ACHN (cell line): ENCODE data around the gene SLC35B3.
"Not testable (repeated sequence)": the region's sequence is repeated elsewhere in the genome, so short reads cannot be mapped to it uniquely, and the experiment has no call there.

Experiments used
- DNase-seq: peaks from one replicate; pipeline ENCODE4 v3.0.0-alpha.2; 2015
- in situ Hi-C: cut with HindIII; loops from 2 replicates; pipeline ENCODE4 v1.10.0; 2017; ENCODE audit warnings: low sequenced_read_pairs, low pct_ligation_motif_present, low pct_unique_long_range_greater_than_20kb

Gene SLC35B3

DNA sequence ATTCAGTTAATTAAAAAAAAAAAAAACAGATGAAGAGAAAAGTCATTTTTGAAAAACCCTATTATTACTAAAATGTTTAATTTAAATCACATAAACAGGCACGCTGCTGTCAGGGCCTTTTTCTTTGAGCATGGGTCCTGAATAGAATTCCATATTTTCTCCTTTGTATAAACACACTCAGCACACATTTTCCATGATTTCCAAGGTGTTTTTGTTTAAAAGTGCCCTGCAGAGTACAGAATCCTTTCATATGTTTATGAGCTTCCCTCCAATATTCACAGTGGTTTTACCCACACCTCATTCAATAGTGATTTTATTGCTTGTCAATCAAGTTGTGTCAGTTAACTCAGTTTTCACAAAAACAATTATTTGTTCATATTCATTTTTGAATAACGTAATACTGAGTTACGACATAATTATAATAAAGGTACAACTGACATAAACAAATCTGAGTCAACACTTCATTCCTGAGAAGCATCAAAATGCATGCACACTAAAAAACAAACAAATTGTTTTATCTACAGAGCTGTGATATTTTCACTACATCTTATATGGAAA lies 15.2 kb downstream of the SLC35B3 start:
- in situ Hi-C loops = no loop called here
- DNase-seq = no peak

- in situ Hi-C loops = no loop called here
- DNase-seq = no peak
These were observed 19.4 kb downstream of the SLC35B3 start for GRCh38 chr6:8415913-8416312.

DNA sequence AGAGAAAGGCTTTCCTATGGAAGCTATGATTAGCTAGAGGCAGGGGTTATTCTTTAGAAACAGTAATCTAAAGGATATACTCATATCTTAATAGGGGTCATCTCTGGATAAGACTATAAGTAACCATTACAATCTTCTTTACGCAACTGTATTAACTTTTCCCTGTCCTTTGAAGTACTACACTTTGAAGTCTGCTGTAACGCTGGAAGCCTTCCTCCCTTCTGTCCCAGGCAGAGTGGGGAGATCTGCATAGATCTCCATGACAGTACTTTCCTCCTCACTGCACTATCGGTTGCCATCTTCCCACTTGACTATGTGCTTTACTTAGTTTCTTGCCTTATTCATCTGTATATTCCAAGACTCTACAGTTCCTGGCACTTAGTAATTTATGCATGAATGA lies 20.1 kb downstream of the SLC35B3 start:
- in situ Hi-C loops = no loop called here

DNA sequence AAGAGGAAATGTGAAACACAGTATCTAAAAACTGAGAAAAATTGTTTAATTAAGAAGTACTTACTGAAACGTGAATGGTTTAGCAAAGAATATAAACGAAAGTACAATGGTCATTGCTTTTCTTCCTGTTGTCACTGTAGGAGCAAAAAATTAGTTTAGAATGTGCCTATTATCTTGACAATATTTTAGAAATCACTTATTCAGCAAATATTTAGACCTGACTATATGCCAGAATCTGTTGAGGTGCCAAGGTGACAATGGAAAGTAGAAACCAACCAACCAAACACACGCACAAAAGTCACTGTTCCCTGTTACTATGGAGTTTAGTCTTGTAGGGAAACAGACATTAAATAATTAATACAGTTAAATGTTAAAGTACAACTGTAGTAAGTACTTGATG lies 20.5 kb downstream of the SLC35B3 start:
- DNase-seq = no peak
- in situ Hi-C loops = no loop called here

More for the DNA sequence above, 20.1 kb downstream of the SLC35B3 start:
- no peak for DNase-seq

GRCh38 chr6:8405946-8406345 lies 29.4 kb downstream of the SLC35B3 start:
- in situ Hi-C loops, DNase-seq: not testable (repeated sequence)

DNA sequence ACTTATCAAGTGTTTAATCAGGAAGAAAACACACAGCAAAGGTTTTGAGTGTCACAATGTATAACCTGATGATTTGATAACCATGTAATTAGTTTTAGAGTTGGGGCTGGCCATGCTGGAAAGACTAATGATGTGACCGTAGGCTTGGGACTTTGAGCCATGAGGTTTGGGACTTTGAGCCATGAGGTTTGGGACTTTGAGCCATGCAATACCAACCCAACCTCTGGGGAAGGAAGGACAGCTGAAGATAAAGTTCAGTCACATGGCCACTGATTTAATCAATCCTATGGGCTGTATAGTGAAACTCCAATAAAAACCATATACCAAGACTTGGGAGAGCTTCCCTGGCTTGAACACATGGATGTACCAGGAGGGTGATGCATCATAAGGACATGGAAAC lies 32.8 kb downstream of the SLC35B3 start:
- DNase-seq = no peak

GRCh38 chr6:8400663-8401062 lies 34.7 kb downstream of the SLC35B3 start:
- no peak for DNase-seq
- in situ Hi-C loops = no loop called here

More for the DNA sequence above, 32.8 kb downstream of the SLC35B3 start:
- in situ Hi-C loops = no loop called here

DNA sequence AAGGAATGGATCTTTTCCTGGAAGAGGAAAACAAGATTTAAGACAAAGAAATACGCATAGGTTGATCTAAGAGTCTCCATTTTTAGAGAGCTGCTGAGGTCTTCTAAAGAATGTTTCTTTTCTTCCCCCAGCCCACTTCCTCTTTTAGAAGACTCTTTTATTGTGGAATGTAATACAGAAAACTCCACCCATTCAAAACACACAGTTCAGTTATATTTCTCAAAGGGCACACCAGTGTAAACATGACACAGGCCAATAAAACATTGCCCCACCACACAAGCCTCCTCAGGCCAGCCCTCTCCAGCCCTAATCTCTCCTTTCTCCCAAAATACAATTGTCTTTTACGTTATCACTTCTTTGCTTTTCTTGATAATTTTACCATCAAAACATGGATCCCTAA lies 42.8 kb downstream of the SLC35B3 start:
- in situ Hi-C loops = no loop called here
- no peak for DNase-seq

- no peak for DNase-seq
- in situ Hi-C loops = no loop called here
These were observed 43.4 kb downstream of the SLC35B3 start for GRCh38 chr6:8391934-8392333.

DNA sequence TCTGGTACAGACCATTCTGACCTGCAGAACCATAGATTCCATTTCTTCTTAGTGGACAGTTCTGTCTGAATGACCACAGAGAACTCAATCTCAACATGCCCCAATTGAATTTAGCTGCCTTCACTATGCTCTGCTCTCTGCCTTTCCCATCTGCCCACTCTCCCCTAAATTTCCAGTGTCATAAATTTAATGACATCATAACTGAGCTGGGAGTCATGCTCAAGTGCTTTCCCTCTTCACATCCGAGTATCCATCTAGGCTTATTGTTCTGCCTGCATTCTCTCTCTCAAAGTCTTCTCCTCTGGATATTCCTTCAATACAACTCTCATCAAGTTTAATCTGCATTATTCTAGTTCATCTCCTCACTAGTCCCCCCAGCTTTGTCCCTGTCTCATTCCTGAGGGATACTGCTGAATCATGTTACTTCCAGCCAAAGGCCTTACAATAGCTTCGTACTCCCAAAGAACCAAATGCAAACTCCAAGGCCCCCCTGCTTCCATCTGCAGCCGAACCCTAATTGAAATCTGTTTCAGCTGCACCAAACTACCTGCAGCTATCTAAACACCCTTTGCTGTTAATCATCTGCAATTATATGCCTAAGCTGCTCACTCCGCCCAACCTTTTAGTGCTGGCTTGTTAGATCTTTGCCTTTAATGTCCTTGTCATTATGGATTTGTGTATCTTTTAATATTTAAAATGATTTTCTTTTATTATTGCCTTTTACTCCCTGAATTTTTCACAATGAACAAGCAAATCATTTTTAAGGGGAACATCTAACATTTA lies 46.1 kb downstream of the SLC35B3 start:
- DNase-seq = no peak
- in situ Hi-C loops = no loop called here

DNA sequence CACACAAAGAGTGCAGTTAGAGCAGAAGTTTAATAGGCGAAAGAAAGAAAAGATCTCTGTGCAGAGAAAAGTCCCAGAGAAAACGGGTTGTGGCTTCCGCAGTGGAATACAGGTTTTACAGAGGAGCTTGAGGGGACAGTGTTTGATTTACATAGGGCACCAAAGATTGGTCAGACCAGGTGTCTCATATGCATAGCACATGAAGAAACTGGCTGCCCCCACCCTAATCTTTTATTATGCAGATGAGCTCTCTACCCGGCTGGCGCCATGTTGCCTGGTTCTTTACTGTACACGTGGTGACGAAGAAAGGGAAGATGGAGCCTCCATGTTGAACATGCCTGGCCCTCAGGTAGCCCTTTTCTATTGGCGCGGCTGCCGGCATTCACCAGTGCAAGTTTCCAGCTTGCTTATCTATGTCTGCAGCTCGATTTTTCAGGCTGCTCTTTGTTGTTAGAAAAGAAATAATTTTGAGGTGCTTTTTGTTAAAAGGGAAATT lies 47.4 kb downstream of the SLC35B3 start:
- in situ Hi-C loops = no loop called here
- DNase-seq = no peak

DNA sequence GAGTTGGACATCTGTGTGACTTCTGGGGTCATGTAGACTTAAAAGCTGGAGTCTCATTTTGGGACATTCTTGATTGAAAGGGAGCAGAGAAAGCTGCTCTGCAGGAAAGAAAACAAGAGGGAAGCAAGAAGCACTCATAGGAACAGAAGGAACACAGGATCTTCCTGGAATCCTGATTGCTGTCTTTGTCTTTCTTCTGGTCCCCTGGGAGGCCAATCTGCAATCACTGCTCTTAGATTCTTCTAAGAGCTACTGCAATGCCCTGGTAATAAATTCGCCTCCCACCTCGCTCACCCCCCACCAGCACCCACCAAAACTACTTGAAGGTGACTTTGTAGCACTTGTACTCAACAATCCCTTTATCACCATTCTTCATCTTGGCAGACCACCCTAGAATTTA lies 51.8 kb downstream of the SLC35B3 start:
- DNase-seq = no peak
- in situ Hi-C loops = no loop called here

DNA sequence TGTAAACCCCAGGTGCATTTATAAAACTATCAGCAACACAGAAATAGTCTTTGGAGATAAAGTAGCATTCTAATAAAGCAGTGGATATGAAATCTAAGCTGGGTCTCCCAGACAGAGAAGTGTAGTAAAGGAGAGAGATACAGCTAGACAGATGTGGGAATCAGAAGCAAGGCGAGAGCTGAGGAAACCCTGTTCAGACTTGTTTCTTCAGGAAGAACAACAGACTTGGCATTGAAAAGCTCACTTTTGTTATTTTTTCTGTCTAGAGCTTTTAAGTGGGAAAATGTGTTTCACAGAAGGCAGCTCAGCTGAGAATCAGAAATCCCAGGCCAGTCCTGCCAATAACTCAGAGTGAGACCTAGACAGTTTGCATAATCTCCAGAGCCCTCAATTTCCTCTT lies 52.9 kb downstream of the SLC35B3 start:
- in situ Hi-C loops = no loop called here
- DNase-seq = no peak

GRCh38 chr6:8375916-8376315 lies 59.4 kb downstream of the SLC35B3 start:
- in situ Hi-C loops = no loop called here
- DNase-seq = no peak
